ENCODE data around the gene KDM4C. TPM values are rescaled to one million over a fixed set of nuclear protein-coding genes. Genes with fewer than 3 reads are reported as not detected.

Gene KDM4C
- total RNA-seq, 2 experiments from 2014 or later, result 60.1 to 61.3 TPM

GRCh38 chr9:6842584-6842947, 84.8 kb downstream of the KDM4C start:
- no peak overlapping the region for H3K27ac ChIP-seq (ENCODE audit: low read depth in 1 of 2, low read length in 2 of 2)
- no peak overlapping the region for H3K27ac Mint-ChIP-seq
- H3K4me3 Mint-ChIP-seq, result no peak overlapping the region
- H3K27me3 Mint-ChIP-seq, result no peaks in the 10 kb centered on the region
- H3K4me3 ChIP-seq (ENCODE audit: low read length), result no peak overlapping the region
- peaks cover 43% of the 10 kb centered on the region for H3K36me3 Mint-ChIP-seq (ENCODE audit: low read depth)
- POLR2A ChIA-PET, result no interaction called here
- no peak for TF ChIP-seq CTCF (IDR thresholded peaks at IDR 0.05)
- no peaks in the 10 kb centered on the region for H3K27me3 ChIP-seq (ENCODE audit: control insufficient read depth in 1 of 2, insufficient read depth in 2 of 2, low read length in 2 of 2)
- ATAC-seq (ENCODE audit: poor library complexity), result no peak
- H3K9me3 Mint-ChIP-seq, result no peaks in the 10 kb centered on the region
- peaks cover 13% of the 10 kb centered on the region for H3K36me3 ChIP-seq (ENCODE audit: insufficient read depth, low read length)
- CTCF ChIA-PET, result no interaction called here
- DNase-seq, result no peak
- H3K9me3 ChIP-seq (ENCODE audit: control insufficient read depth in 1 of 2, insufficient read depth in 1 of 2, low read length in 2 of 2), result no peaks in the 10 kb centered on the region
- intact Hi-C loops (cut with DNase I, micrococcal nuclease), result no loop called here
- no peaks in the 10 kb centered on the region for H3K4me1 ChIP-seq (ENCODE audit: insufficient read depth, low read length)
- peaks cover 26% of the 10 kb centered on the region for H3K4me1 Mint-ChIP-seq (ENCODE audit: low read depth)

- intact Hi-C loops (cut with DNase I, micrococcal nuclease), result no loop called here
These were observed 86.0 kb downstream of the KDM4C start for GRCh38 chr9:6843742-6844141.

GRCh38 chr9:6844267-6844666, 86.5 kb downstream of the KDM4C start:
- Mint-ChIP-seq H3K27ac (no peak overlapping the region), H3K36me3 (ENCODE audit: low read depth) (peaks cover 44% of the 10 kb centered on the region), H3K4me1 (ENCODE audit: low read depth) (peaks cover 27% of the 10 kb centered on the region), H3K4me3 (no peak overlapping the region), H3K27me3 (no peaks in the 10 kb centered on the region), H3K9me3 (no peaks in the 10 kb centered on the region)
- intact Hi-C loops (cut with DNase I, micrococcal nuclease), result no loop called here
- Histone ChIP-seq H3K36me3 (ENCODE audit: insufficient read depth, low read length) (peaks cover 14% of the 10 kb centered on the region), H3K9me3 (ENCODE audit: control insufficient read depth in 1 of 2, insufficient read depth in 1 of 2, low read length in 2 of 2) (no peaks in the 10 kb centered on the region), H3K27ac (ENCODE audit: low read depth in 1 of 2, low read length in 2 of 2) (no peak overlapping the region), H3K4me3 (ENCODE audit: low read length) (no peak overlapping the region), H3K4me1 (ENCODE audit: insufficient read depth, low read length) (no peaks in the 10 kb centered on the region), H3K27me3 (ENCODE audit: control insufficient read depth in 1 of 2, insufficient read depth in 2 of 2, low read length in 2 of 2) (no peaks in the 10 kb centered on the region)
- DNase-seq (no peak), ATAC-seq (ENCODE audit: poor library complexity) (no peak)
- no peak for TF ChIP-seq CTCF (IDR thresholded peaks at IDR 0.05)
- ChIA-PET POLR2A (no interaction called here), CTCF (no interaction called here)

More at GRCh38 chr9:6843742-6844141, 86.0 kb downstream of the KDM4C start:
- POLR2A ChIA-PET, result no interaction called here
- Histone ChIP-seq H3K4me1 (ENCODE audit: insufficient read depth, low read length) (no peaks in the 10 kb centered on the region), H3K27ac (ENCODE audit: low read depth in 1 of 2, low read length in 2 of 2) (no peak overlapping the region), H3K36me3 (ENCODE audit: insufficient read depth, low read length) (peaks cover 13% of the 10 kb centered on the region), H3K27me3 (ENCODE audit: control insufficient read depth in 1 of 2, insufficient read depth in 2 of 2, low read length in 2 of 2) (no peaks in the 10 kb centered on the region), H3K4me3 (ENCODE audit: low read length) (no peak overlapping the region), H3K9me3 (ENCODE audit: control insufficient read depth in 1 of 2, insufficient read depth in 1 of 2, low read length in 2 of 2) (no peaks in the 10 kb centered on the region)
- H3K9me3 Mint-ChIP-seq, result no peaks in the 10 kb centered on the region
- DNase-seq (no peak), ATAC-seq (ENCODE audit: poor library complexity) (no peak)
- CTCF ChIA-PET, result no interaction called here
- H3K4me1 Mint-ChIP-seq (ENCODE audit: low read depth), result peaks cover 26% of the 10 kb centered on the region
- no peak for TF ChIP-seq CTCF (IDR thresholded peaks at IDR 0.05)
- H3K27ac Mint-ChIP-seq, result no peak overlapping the region
- H3K4me3 Mint-ChIP-seq, result no peak overlapping the region
- no peaks in the 10 kb centered on the region for H3K27me3 Mint-ChIP-seq
- H3K36me3 Mint-ChIP-seq (ENCODE audit: low read depth), result peaks cover 38% of the 10 kb centered on the region
